MM.1S (cell line): ENCODE data around the gene ZNG1F.
"Not testable (repeated sequence)": the region's sequence is repeated elsewhere in the genome, so short reads cannot be mapped to it uniquely, and the experiment has no call there.

ENCODE experiments used
- CTCF ChIP-seq: fragments of 300-600 bp; sonication (generic); IDR thresholded peaks from 2 replicates; pipeline ENCODE4 v1.5.1; 2016; ENCODE audit warnings: antibody characterized with exemption, low read length, mixed read lengths
- EZH2 ChIP-seq: fragments of 300-600 bp; sonication (generic); optimal IDR thresholded peaks from 2 replicates; pipeline ENCODE3; 2017; ENCODE audit warnings: low read depth, mild to moderate bottlenecking, antibody characterized with exemption, low read length, mixed read lengths
- EZH2phosphoT487 ChIP-seq: fragments of 300-600 bp; sonication (generic); IDR thresholded peaks from 2 replicates; pipeline ENCODE4 v1.6.1; 2018; ENCODE audit warnings: antibody characterized with exemption, low read length

DNA sequence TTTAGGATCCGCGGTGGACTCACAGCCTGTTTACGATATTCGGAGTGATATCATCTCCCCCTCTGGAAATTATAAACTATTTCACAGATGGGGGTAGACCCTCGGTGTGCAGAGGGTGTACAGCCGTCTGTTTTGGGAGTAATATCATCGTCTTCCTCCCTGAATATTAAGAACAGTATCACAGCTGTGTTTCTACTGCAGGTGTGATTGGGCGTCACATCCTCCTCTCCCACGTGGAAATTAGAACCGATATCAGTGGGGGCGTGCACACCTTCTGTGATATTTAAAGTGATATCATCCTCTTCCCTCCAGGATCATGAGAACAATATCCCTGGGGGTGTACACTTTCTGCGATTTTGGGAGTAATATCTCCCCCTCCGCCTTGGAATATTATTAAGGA lies 79.9 kb downstream of the ZNG1F start:
- not testable (repeated sequence) for TF ChIP-seq CTCF, EZH2phosphoT487, EZH2
